ENCODE data around the gene SLC38A2. TPM values are rescaled to one million over a fixed set of nuclear protein-coding genes. Genes with fewer than 3 reads are reported as not detected.
"Not testable (repeated sequence)": the region's sequence is repeated elsewhere in the genome, so short reads cannot be mapped to it uniquely, and the experiment has no call there.

The SLC38A2 gene
- total and polyA plus RNA-seq, 2 experiments from 2014 or later, result 181 to 718 TPM

DNA sequence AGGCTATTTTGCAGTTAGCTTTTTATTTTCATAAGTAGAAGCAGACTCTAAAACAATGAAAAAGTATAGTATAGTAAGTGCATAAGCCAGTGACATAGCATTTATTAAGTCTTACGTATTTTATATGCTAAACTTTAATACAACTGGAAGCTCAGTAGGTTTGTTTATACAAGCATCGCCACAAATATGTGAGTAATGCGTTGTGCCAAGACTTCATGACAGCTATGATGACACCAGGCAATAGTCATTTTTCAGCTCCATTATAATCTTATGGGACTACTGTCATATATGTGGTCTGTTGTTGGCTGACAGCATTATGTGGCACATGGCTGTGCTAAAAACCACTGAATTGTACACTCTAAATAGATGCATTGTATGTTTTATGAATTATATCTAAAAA is 40.3 kb downstream of the SLC38A2 start:
- no peaks in the 10 kb centered on the region; the same call in 2 of the 3 replicates for H3K4me1 Mint-ChIP-seq
- peaks cover 8% of the 10 kb centered on the region for H3K36me3 Mint-ChIP-seq (ENCODE audit: low read depth)
- H3K4me1 ChIP-seq (ENCODE audit: insufficient read depth), result no peaks in the 10 kb centered on the region
- no peaks in the 10 kb centered on the region for H3K27me3 Mint-ChIP-seq (ENCODE audit: insufficient read depth, low read depth, poor library complexity)
- no peak overlapping the region for H3K27ac ChIP-seq (ENCODE audit: low read depth)
- ATAC-seq (no peak), DNase-seq (ENCODE audit: low spot score) (no peak)
- TF ChIP-seq ZNF114 (CRISPR knock-in tag; IDR thresholded peaks at IDR 0.05), result no peak
- no peak for TF ChIP-seq EZH2 (IDR thresholded peaks at IDR 0.05; ENCODE audit: low read depth, unreplicated experiment)
- TF ChIP-seq JUNB (IDR thresholded peaks at IDR 0.05; ENCODE audit: unreplicated experiment), result no peak
- TF ChIP-seq EZH2phosphoT487 (IDR thresholded peaks at IDR 0.05; ENCODE audit: unreplicated experiment), result no peak
- TF ChIP-seq, protein P1, sequence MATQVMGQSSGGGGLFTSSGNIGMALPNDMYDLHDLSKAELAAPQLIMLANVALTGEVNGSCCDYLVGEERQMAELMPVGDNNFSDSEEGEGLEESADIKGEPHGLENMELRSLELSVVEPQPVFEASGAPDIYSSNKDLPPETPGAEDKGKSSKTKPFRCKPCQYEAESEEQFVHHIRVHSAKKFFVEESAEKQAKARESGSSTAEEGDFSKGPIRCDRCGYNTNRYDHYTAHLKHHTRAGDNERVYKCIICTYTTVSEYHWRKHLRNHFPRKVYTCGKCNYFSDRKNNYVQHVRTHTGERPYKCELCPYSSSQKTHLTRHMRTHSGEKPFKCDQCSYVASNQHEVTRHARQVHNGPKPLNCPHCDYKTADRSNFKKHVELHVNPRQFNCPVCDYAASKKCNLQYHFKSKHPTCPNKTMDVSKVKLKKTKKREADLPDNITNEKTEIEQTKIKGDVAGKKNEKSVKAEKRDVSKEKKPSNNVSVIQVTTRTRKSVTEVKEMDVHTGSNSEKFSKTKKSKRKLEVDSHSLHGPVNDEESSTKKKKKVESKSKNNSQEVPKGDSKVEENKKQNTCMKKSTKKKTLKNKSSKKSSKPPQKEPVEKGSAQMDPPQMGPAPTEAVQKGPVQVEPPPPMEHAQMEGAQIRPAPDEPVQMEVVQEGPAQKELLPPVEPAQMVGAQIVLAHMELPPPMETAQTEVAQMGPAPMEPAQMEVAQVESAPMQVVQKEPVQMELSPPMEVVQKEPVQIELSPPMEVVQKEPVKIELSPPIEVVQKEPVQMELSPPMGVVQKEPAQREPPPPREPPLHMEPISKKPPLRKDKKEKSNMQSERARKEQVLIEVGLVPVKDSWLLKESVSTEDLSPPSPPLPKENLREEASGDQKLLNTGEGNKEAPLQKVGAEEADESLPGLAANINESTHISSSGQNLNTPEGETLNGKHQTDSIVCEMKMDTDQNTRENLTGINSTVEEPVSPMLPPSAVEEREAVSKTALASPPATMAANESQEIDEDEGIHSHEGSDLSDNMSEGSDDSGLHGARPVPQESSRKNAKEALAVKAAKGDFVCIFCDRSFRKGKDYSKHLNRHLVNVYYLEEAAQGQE (IDR thresholded peaks at IDR 0.05; ENCODE audit: unreplicated experiment), result no peak
- H2AFZ ChIP-seq, result no peak overlapping the region
- no peak overlapping the region for H3K4me3 ChIP-seq
- no peak overlapping the region for H3K4me2 ChIP-seq
- H3K4me3 Mint-ChIP-seq, result no peak overlapping the region
- no peak overlapping the region for H3K27ac Mint-ChIP-seq
- H3K27me3 ChIP-seq (ENCODE audit: insufficient read depth), result no peaks in the 10 kb centered on the region
- H3F3A ChIP-seq (replicated peaks; ENCODE audit: low read depth), result no peaks in the 10 kb centered on the region
- H3K9me2 ChIP-seq (ENCODE audit: insufficient read depth), result peaks cover 9% of the 10 kb centered on the region; the same call in 1 of the 2 replicates
- H4K20me1 ChIP-seq (replicated peaks; ENCODE audit: insufficient read depth), result no peaks in the 10 kb centered on the region
- peaks cover 15% of the 10 kb centered on the region for H3K9me3 Mint-ChIP-seq
- no peaks in the 10 kb centered on the region for H3K36me3 ChIP-seq (ENCODE audit: insufficient read depth)
- H3K79me2 ChIP-seq (replicated peaks; ENCODE audit: insufficient read depth), result no peaks in the 10 kb centered on the region

DNA sequence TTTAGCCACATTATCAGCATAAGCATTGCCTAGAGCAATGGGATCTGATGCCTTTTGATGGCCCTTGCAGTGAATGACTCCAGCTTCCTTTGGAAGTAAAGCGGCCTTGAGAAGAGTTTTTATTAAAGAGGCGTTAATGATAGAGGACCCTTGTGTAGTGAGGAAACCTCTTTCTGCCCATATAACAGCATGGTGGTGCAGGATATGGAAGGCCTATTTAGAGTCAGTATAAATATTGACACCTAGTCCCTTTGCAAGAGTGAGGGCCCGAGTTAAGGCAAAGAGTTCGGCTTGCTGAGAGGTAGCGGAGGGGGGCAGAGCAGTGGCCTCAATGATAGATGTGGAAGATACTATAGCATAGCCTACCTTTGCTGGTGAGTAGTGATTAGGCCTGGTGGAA is 47.5 kb downstream of the SLC38A2 start:
- not testable (repeated sequence) for H3K4me3 Mint-ChIP-seq; H3K4me2 ChIP-seq; DNase-seq (ENCODE audit: low spot score); H3K9me3 Mint-ChIP-seq; H3K4me3 ChIP-seq; H3K9me2 ChIP-seq (ENCODE audit: insufficient read depth); ATAC-seq; H2AFZ ChIP-seq; H4K20me1 ChIP-seq (replicated peaks; ENCODE audit: insufficient read depth); H3F3A ChIP-seq (replicated peaks; ENCODE audit: low read depth); H3K4me1 ChIP-seq (ENCODE audit: insufficient read depth); H3K27ac Mint-ChIP-seq; H3K36me3 Mint-ChIP-seq (ENCODE audit: low read depth); H3K27me3 Mint-ChIP-seq (ENCODE audit: insufficient read depth, low read depth, poor library complexity); H3K27me3 ChIP-seq (ENCODE audit: insufficient read depth); H3K4me1 Mint-ChIP-seq; H3K79me2 ChIP-seq (replicated peaks; ENCODE audit: insufficient read depth); H3K36me3 ChIP-seq (ENCODE audit: insufficient read depth); H3K27ac ChIP-seq (ENCODE audit: low read depth)

DNA sequence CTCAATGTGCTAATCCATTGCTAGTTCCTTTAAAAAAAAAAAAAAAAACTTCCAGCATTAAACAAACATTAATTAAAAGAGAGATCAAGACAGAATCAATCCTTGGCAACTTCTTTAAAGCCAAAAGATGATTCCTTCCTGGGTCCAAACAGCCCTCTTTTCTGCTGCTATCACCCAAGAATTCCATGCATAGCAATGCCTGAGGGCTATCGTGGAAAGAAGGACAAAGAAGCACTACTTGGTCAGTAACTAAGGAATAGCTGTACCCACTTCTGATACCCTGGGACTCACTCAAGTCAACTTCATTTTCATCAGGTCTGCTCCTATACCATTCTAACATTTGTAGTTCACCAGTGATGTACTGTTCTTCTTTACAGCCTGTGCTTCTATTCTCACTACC is 51.8 kb downstream of the SLC38A2 start:
- Histone ChIP-seq H3K4me2 (peak overlapping the region; percentile 22; the same call in 1 of the 2 replicates), H3K79me2 (replicated peaks; ENCODE audit: insufficient read depth) (no peaks in the 10 kb centered on the region), H3K4me1 (ENCODE audit: insufficient read depth) (peaks cover 26% of the 10 kb centered on the region), H3K27me3 (ENCODE audit: insufficient read depth) (no peaks in the 10 kb centered on the region), H2AFZ (no peak overlapping the region), H3K36me3 (ENCODE audit: insufficient read depth) (0 out of 2 replicates have a peak, but pooled peaks cover 5% of the 10 kb centered on the region), H3K4me3 (0 out of 2 replicates have a peak overlapping the region, but pooled peaks have one; percentile 7), H3K9me2 (ENCODE audit: insufficient read depth) (no peaks in the 10 kb centered on the region), H4K20me1 (replicated peaks; ENCODE audit: insufficient read depth) (no peaks in the 10 kb centered on the region), H3K27ac (ENCODE audit: low read depth) (peak overlapping the region; percentile 57; the same call in 1 of the 2 replicates), H3F3A (replicated peaks; ENCODE audit: low read depth) (0 out of 2 replicates have a peak, but pooled peaks cover 3% of the 10 kb centered on the region)
- H3K27me3 Mint-ChIP-seq (ENCODE audit: insufficient read depth, low read depth, poor library complexity), result no peaks in the 10 kb centered on the region
- DNase-seq (ENCODE audit: low spot score) (peak; percentile 44), ATAC-seq (peak; percentile 82)
- no peak overlapping the region for H3K4me3 Mint-ChIP-seq
- H3K36me3 Mint-ChIP-seq (ENCODE audit: low read depth), result peaks cover 7% of the 10 kb centered on the region; the same call in 2 of the 3 replicates
- TF ChIP-seq POLR2AphosphoS5 (IDR thresholded peaks at IDR 0.05; ENCODE audit: low read depth), result no peak
- TF ChIP-seq, protein P2, sequence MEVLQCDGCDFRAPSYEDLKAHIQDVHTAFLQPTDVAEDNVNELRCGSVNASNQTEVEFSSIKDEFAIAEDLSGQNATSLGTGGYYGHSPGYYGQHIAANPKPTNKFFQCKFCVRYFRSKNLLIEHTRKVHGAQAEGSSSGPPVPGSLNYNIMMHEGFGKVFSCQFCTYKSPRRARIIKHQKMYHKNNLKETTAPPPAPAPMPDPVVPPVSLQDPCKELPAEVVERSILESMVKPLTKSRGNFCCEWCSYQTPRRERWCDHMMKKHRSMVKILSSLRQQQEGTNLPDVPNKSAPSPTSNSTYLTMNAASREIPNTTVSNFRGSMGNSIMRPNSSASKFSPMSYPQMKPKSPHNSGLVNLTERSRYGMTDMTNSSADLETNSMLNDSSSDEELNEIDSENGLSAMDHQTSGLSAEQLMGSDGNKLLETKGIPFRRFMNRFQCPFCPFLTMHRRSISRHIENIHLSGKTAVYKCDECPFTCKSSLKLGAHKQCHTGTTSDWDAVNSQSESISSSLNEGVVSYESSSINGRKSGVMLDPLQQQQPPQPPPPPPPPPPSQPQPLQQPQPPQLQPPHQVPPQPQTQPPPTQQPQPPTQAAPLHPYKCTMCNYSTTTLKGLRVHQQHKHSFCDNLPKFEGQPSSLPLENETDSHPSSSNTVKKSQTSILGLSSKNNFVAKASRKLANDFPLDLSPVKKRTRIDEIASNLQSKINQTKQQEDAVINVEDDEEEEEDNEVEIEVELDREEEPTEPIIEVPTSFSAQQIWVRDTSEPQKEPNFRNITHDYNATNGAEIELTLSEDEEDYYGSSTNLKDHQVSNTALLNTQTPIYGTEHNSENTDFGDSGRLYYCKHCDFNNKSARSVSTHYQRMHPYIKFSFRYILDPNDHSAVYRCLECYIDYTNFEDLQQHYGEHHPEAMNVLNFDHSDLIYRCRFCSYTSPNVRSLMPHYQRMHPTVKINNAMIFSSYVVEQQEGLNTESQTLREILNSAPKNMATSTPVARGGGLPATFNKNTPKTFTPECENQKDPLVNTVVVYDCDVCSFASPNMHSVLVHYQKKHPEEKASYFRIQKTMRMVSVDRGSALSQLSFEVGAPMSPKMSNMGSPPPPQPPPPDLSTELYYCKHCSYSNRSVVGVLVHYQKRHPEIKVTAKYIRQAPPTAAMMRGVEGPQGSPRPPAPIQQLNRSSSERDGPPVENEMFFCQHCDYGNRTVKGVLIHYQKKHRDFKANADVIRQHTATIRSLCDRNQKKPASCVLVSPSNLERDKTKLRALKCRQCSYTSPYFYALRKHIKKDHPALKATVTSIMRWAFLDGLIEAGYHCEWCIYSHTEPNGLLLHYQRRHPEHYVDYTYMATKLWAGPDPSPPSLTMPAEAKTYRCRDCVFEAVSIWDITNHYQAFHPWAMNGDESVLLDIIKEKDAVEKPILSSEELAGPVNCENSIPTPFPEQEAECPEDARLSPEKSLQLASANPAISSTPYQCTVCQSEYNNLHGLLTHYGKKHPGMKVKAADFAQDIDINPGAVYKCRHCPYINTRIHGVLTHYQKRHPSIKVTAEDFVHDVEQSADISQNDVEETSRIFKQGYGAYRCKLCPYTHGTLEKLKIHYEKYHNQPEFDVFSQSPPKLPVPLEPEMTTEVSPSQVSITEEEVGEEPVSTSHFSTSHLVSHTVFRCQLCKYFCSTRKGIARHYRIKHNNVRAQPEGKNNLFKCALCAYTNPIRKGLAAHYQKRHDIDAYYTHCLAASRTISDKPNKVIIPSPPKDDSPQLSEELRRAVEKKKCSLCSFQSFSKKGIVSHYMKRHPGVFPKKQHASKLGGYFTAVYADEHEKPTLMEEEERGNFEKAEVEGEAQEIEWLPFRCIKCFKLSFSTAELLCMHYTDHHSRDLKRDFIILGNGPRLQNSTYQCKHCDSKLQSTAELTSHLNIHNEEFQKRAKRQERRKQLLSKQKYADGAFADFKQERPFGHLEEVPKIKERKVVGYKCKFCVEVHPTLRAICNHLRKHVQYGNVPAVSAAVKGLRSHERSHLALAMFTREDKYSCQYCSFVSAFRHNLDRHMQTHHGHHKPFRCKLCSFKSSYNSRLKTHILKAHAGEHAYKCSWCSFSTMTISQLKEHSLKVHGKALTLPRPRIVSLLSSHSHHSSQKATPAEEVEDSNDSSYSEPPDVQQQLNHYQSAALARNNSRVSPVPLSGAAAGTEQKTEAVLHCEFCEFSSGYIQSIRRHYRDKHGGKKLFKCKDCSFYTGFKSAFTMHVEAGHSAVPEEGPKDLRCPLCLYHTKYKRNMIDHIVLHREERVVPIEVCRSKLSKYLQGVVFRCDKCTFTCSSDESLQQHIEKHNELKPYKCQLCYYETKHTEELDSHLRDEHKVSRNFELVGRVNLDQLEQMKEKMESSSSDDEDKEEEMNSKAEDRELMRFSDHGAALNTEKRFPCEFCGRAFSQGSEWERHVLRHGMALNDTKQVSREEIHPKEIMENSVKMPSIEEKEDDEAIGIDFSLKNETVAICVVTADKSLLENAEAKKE (CRISPR knock-in tag; IDR thresholded peaks at IDR 0.05), result peak; percentile 60; the same call in 1 of the 2 replicates
- peaks cover 19% of the 10 kb centered on the region for H3K4me1 Mint-ChIP-seq
- H3K9me3 Mint-ChIP-seq, result 0 out of 3 replicates have a peak, but pooled peaks cover 3% of the 10 kb centered on the region
- no peak overlapping the region for H3K27ac Mint-ChIP-seq

Measured in GM23338 (cell line).